Natural killer cell (primary cell): ENCODE data around the gene CEP57L1. TPM values are rescaled to one million over a fixed set of nuclear protein-coding genes. Genes with fewer than 3 reads are reported as not detected.
"Not testable (repeated sequence)": the region's sequence is repeated elsewhere in the genome, so short reads cannot be mapped to it uniquely, and the experiment has no call there.

Experiments
- ATAC-seq, 3 donors: fragments of 150-1000 bp in 2 of 3; fragments of 200-7000 bp in 1 of 3; cut with Tn5 transposase; 1 replicate in 1 of 3; 2 replicates in 2 of 3; pipeline ENCODE4 v1.10.0; 2021; ENCODE audit warnings: mild to moderate bottlenecking in 2 of 3, moderate library complexity in 2 of 3
- DNase-seq, 2 donors: peaks; one replicate each; pipeline versions ENCODE4 v3.0.0 to v3.0.0-alpha.2; 2013 to 2021; ENCODE audit warnings: mixed read lengths in 1 of 2
- H3K27ac ChIP-seq: one replicate; pipeline ENCODE4 v1.5.1; 2013; ENCODE audit warnings: mild to moderate bottlenecking, low read length
- H3K27me3 ChIP-seq: one replicate; pipeline ENCODE4 v1.6.1; 2013; ENCODE audit warnings: low read length; ENCODE audit not compliant: control insufficient read depth, insufficient read depth
- H3K36me3 ChIP-seq: one replicate; pipeline ENCODE4 v1.6.1; 2013; ENCODE audit warnings: low read length; ENCODE audit not compliant: control insufficient read depth, insufficient read depth
- H3K4me1 ChIP-seq: one replicate; pipeline ENCODE4 v1.6.1; 2013; ENCODE audit warnings: low read length; ENCODE audit not compliant: control insufficient read depth, insufficient read depth
- H3K4me3 ChIP-seq: one replicate; pipeline ENCODE4 v1.5.1; 2013; ENCODE audit warnings: low read length
- H3K9me3 ChIP-seq: one replicate; pipeline ENCODE4 v1.6.1; 2013; ENCODE audit warnings: low read length; ENCODE audit not compliant: control insufficient read depth, insufficient read depth
- H3K27ac Mint-ChIP-seq, 2 donors: one replicate each; pipeline ENCODE4 v1.8.0; 2022; ENCODE audit warnings: mild to moderate bottlenecking in 2 of 2, mixed read lengths in 2 of 2, moderate library complexity in 1 of 2
- H3K27me3 Mint-ChIP-seq, 2 donors: one replicate each; pipeline ENCODE4 v1.8.0; 2022; ENCODE audit warnings: low read depth in 2 of 2, mixed read lengths in 2 of 2
- H3K36me3 Mint-ChIP-seq: one replicate; pipeline ENCODE4 v1.8.0; 2022; ENCODE audit warnings: mixed read lengths
- H3K4me1 Mint-ChIP-seq, 2 donors: one replicate each; pipeline ENCODE4 v1.8.0; 2022; ENCODE audit warnings: mixed read lengths in 2 of 2
- H3K4me3 Mint-ChIP-seq: one replicate; pipeline ENCODE4 v1.8.0; 2022; ENCODE audit warnings: mild to moderate bottlenecking, moderate library complexity, mixed read lengths
- H3K9me3 Mint-ChIP-seq, 2 donors: one replicate each; pipeline ENCODE4 v1.8.0; 2022; ENCODE audit warnings: mixed read lengths in 2 of 2
- CTCF ChIP-seq: fragments of 200-600 bp; IDR thresholded peaks from one replicate; pipeline ENCODE4 v1.8.0; 2022; ENCODE audit warnings: antibody characterized with exemption
- WGBS: methylation state at CpG from one replicate; pipeline ENCODE4 v1.1.7; 2013; ENCODE audit warnings: missing lambda C conversion rate; ENCODE audit not compliant: insufficient coverage; 5-methylcytosine and 5-hydroxymethylcytosine counted together
- intact Hi-C: fragments of 100-400 bp; cut with micrococcal nuclease; formaldehyde crosslinking; loops from one replicate; pipeline ENCODE4 v1.14.2; 2022
- total RNA-seq, 4 donors: library from RNA; stranded (reverse); fragments of 120-200 nt in 1 of 4; gene quantifications; one replicate each; pipeline versions ENCODE4 v1.2.3 to v1.2.4, GENCODE V29; 2013 to 2022

CEP57L1 gene
- total RNA-seq, 3 donors from 2014 or later (not counting 1 experiment from before 2014, with no cell fraction given), result 8.9 to 12.5 (median 9.2) TPM

- Histone ChIP-seq H3K36me3 (no peaks in the 10 kb centered on the region), H3K4me3 (no peak overlapping the region), H3K27ac (no peak overlapping the region), H3K27me3 (no peaks in the 10 kb centered on the region), H3K9me3 (no peaks in the 10 kb centered on the region), H3K4me1 (no peaks in the 10 kb centered on the region)
- Mint-ChIP-seq H3K4me1 (no peaks in the 10 kb centered on the region), H3K27ac (no peak overlapping the region), H3K36me3 (no peaks in the 10 kb centered on the region), H3K27me3 (no peaks in the 10 kb centered on the region), H3K4me3 (no peak overlapping the region), H3K9me3 (no peaks in the 10 kb centered on the region)
- no peak for TF ChIP-seq CTCF
- intact Hi-C loops, result no loop called here
- WGBS, result 93% methylated on average over 6 of the region's 6 CpGs
- no peak for DNase-seq
- ATAC-seq, result no peak
Measured at GRCh38 chr6:109139109-109139508, 43.8 kb downstream of the CEP57L1 start.

- H3K4me1 Mint-ChIP-seq, H3K36me3 ChIP-seq, H3K27me3 ChIP-seq, intact Hi-C loops, H3K4me1 ChIP-seq, DNase-seq, H3K27ac ChIP-seq, H3K4me3 Mint-ChIP-seq, H3K4me3 ChIP-seq, H3K27me3 Mint-ChIP-seq, H3K9me3 ChIP-seq, H3K27ac Mint-ChIP-seq, ATAC-seq, H3K36me3 Mint-ChIP-seq, H3K9me3 Mint-ChIP-seq: not testable (repeated sequence)
Measured at GRCh38 chr6:109142067-109142466, 46.8 kb downstream of the CEP57L1 start.

- H3K9me3 Mint-ChIP-seq, result no peaks in the 10 kb centered on the region
- Histone ChIP-seq H3K27ac (no peak overlapping the region), H3K9me3 (no peaks in the 10 kb centered on the region), H3K4me3 (no peak overlapping the region), H3K36me3 (no peaks in the 10 kb centered on the region), H3K4me1 (no peaks in the 10 kb centered on the region), H3K27me3 (no peaks in the 10 kb centered on the region)
- no peak for TF ChIP-seq CTCF
- H3K27ac Mint-ChIP-seq, result no peak overlapping the region
- intact Hi-C loops, result no loop called here
- no peak overlapping the region for H3K4me3 Mint-ChIP-seq
- ATAC-seq (no peak), DNase-seq (no peak)
- H3K27me3 Mint-ChIP-seq, result no peaks in the 10 kb centered on the region
- H3K4me1 Mint-ChIP-seq, result no peaks in the 10 kb centered on the region
- no peaks in the 10 kb centered on the region for H3K36me3 Mint-ChIP-seq
Measured at GRCh38 chr6:109143191-109143590, 47.9 kb downstream of the CEP57L1 start.

- whole genome bisulfite sequencing, result no CpG with 5 or more reads among the region's 5 CpGs
- intact Hi-C loops, H3K4me1 ChIP-seq, H3K27me3 Mint-ChIP-seq, H3K4me3 Mint-ChIP-seq, H3K27ac Mint-ChIP-seq, DNase-seq, H3K4me1 Mint-ChIP-seq, H3K36me3 ChIP-seq, H3K4me3 ChIP-seq, ATAC-seq, H3K27me3 ChIP-seq, H3K9me3 ChIP-seq, H3K27ac ChIP-seq, H3K36me3 Mint-ChIP-seq, H3K9me3 Mint-ChIP-seq: not testable (repeated sequence)
Measured at GRCh38 chr6:109148251-109148650, 52.9 kb downstream of the CEP57L1 start.

- no CpG with 5 or more reads among the region's 1 CpG for WGBS
Measured at GRCh38 chr6:109148716-109149115, 53.4 kb downstream of the CEP57L1 start.

More at GRCh38 chr6:109148716-109149115, 53.4 kb downstream of the CEP57L1 start:
- H3K9me3 Mint-ChIP-seq, H3K9me3 ChIP-seq, H3K4me1 ChIP-seq, H3K27me3 Mint-ChIP-seq, intact Hi-C loops, H3K4me3 ChIP-seq, H3K4me3 Mint-ChIP-seq, DNase-seq, H3K4me1 Mint-ChIP-seq, H3K27ac ChIP-seq, ATAC-seq, H3K36me3 Mint-ChIP-seq, H3K27me3 ChIP-seq, H3K36me3 ChIP-seq, H3K27ac Mint-ChIP-seq: not testable (repeated sequence)
